ENCODE data around the gene SRRM2. TPM values are rescaled to one million over a fixed set of nuclear protein-coding genes. Genes with fewer than 3 reads are reported as not detected.

Gene SRRM2
- total and polyA plus RNA-seq, 4 donors = 316 to 589 (median 447) TPM

GRCh38 chr16:2740476-2740875 lies 12.0 kb upstream of the SRRM2 start:
- 91 to 92% methylated on average over 6 of the region's 6 CpGs for WGBS, 2 donors
- no peaks in the 10 kb centered on the region for H3K27me3 ChIP-seq (ENCODE audit: control insufficient read depth in 3 of 3, insufficient read depth in 3 of 3, low read length in 2 of 3)
- no peak for DNase-seq

GRCh38 chr16:2741168-2741567 lies 11.3 kb upstream of the SRRM2 start:
- H3K9ac ChIP-seq (ENCODE audit: insufficient read depth in 1 of 2, low read length in 2 of 2) = no peak overlapping the region
- H3K9me3 ChIP-seq (ENCODE audit: control insufficient read depth in 4 of 4, insufficient read depth in 3 of 4, low read length in 3 of 4) = no peaks in the 10 kb centered on the region
- no peaks in the 10 kb centered on the region for H3K4me1 ChIP-seq (ENCODE audit: control insufficient read depth in 5 of 5, insufficient read depth in 5 of 5, low read length in 5 of 5)
- no peak overlapping the region for H3K4me3 ChIP-seq
- no peak overlapping the region for H3K27ac ChIP-seq (ENCODE audit: low read depth in 1 of 2, low read length in 1 of 2)
- no peaks in the 10 kb centered on the region for H3K27me3 ChIP-seq (ENCODE audit: control insufficient read depth in 3 of 3, insufficient read depth in 3 of 3, low read length in 2 of 3)
- 90 to 94% methylated on average over 4 of the region's 4 CpGs for WGBS, 2 donors
- no peak for TF ChIP-seq CTCF (IDR thresholded peaks at IDR 0.05; ENCODE audit: control extremely low read depth, extremely low read depth)
- ATAC-seq (ENCODE audit: insufficient read depth, low FRiP score) (no peak), DNase-seq (no peak)
- no peaks in the 10 kb centered on the region for H3K36me3 ChIP-seq (ENCODE audit: control insufficient read depth in 4 of 4, insufficient read depth in 4 of 4, low read length in 4 of 4)

More at GRCh38 chr16:2740476-2740875, 12.0 kb upstream of the SRRM2 start:
- H3K36me3 ChIP-seq (ENCODE audit: control insufficient read depth in 4 of 4, insufficient read depth in 4 of 4, low read length in 4 of 4) = no peaks in the 10 kb centered on the region
- H3K9ac ChIP-seq (ENCODE audit: insufficient read depth in 1 of 2, low read length in 2 of 2) = no peak overlapping the region
- no peaks in the 10 kb centered on the region for H3K9me3 ChIP-seq (ENCODE audit: control insufficient read depth in 4 of 4, insufficient read depth in 3 of 4, low read length in 3 of 4)
- no peak for ATAC-seq (ENCODE audit: insufficient read depth, low FRiP score)
- no peak for TF ChIP-seq CTCF (IDR thresholded peaks at IDR 0.05; ENCODE audit: control extremely low read depth, extremely low read depth)
- no peak overlapping the region for H3K27ac ChIP-seq (ENCODE audit: low read depth in 1 of 2, low read length in 1 of 2)
- no peaks in the 10 kb centered on the region for H3K4me1 ChIP-seq (ENCODE audit: control insufficient read depth in 5 of 5, insufficient read depth in 5 of 5, low read length in 5 of 5)
- no peak overlapping the region for H3K4me3 ChIP-seq

GRCh38 chr16:2742323-2743006 lies 10.0 kb upstream of the SRRM2 start:
- TF ChIP-seq CTCF (IDR thresholded peaks at IDR 0.05; ENCODE audit: control extremely low read depth, extremely low read depth) = no peak
- no peak overlapping the region for H3K9ac ChIP-seq (ENCODE audit: insufficient read depth in 1 of 2, low read length in 2 of 2)
- no peaks in the 10 kb centered on the region for H3K27me3 ChIP-seq (ENCODE audit: control insufficient read depth in 3 of 3, insufficient read depth in 3 of 3, low read length in 2 of 3)
- WGBS, 2 donors = 95 to 96% methylated on average over 12 of the region's 12 CpGs
- H3K4me3 ChIP-seq = no peak overlapping the region
- ATAC-seq (ENCODE audit: insufficient read depth, low FRiP score) = no peak
- no peaks in the 10 kb centered on the region for H3K9me3 ChIP-seq (ENCODE audit: control insufficient read depth in 4 of 4, insufficient read depth in 3 of 4, low read length in 3 of 4)
- no peaks in the 10 kb centered on the region for H3K4me1 ChIP-seq (ENCODE audit: control insufficient read depth in 5 of 5, insufficient read depth in 5 of 5, low read length in 5 of 5)
- no peak overlapping the region for H3K27ac ChIP-seq (ENCODE audit: low read depth in 1 of 2, low read length in 1 of 2)
- no peaks in the 10 kb centered on the region for H3K36me3 ChIP-seq (ENCODE audit: control insufficient read depth in 4 of 4, insufficient read depth in 4 of 4, low read length in 4 of 4)
- no peak for DNase-seq
